ENCODE data around the gene CELF4. TPM values are rescaled to one million over a fixed set of nuclear protein-coding genes. Genes with fewer than 3 reads are reported as not detected.
"Not testable (repeated sequence)": the region's sequence is repeated elsewhere in the genome, so short reads cannot be mapped to it uniquely, and the experiment has no call there.

The CELF4 gene
- total RNA-seq, 1 donor = not detected

DNA sequence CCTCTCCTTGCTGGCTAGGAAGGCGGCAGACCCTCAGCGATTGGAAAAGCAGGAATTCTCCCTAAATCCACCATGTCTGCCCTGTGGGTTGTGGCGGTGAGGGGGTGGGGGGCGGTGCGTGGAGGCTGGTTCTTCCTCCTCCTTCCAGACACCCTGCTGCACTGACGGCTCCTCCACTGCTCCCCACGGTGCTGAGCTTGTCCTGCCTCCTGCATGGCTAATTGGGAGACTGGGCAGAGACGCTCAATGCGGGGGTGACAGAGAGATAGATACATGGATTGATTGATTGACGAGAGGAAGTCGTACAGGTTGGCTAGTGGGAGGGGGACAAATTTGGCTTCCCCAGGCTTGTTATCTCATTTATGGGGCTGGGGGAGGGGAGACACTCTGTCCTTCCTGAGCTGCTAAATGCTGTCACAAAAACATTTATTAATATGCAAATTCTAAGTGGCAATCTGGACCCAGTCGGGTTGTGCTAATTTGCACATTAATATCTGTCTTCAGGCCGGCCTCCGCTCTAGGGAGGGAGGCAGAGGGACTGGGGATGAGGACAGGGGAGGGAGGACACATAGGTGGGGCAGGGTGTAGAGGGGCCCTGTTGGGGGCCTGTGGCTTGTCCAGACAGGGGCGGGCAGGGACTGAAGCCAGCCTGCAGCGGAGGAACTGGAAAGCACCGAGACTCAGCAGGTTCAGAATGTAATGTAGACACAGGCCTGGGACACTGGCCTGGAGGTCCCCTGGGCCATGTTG is 181.6 kb downstream of the CELF4 start:
- no peaks in the 10 kb centered on the region for H3K9me3 ChIP-seq (ENCODE audit: low read depth, low read length)
- no peaks in the 10 kb centered on the region for H3K4me1 ChIP-seq (ENCODE audit: insufficient read depth, low read length)
- no peak overlapping the region for H3K4me3 ChIP-seq (ENCODE audit: low read length)
- H3K27me3 ChIP-seq (ENCODE audit: insufficient read depth, low read length) = no peaks in the 10 kb centered on the region

DNA sequence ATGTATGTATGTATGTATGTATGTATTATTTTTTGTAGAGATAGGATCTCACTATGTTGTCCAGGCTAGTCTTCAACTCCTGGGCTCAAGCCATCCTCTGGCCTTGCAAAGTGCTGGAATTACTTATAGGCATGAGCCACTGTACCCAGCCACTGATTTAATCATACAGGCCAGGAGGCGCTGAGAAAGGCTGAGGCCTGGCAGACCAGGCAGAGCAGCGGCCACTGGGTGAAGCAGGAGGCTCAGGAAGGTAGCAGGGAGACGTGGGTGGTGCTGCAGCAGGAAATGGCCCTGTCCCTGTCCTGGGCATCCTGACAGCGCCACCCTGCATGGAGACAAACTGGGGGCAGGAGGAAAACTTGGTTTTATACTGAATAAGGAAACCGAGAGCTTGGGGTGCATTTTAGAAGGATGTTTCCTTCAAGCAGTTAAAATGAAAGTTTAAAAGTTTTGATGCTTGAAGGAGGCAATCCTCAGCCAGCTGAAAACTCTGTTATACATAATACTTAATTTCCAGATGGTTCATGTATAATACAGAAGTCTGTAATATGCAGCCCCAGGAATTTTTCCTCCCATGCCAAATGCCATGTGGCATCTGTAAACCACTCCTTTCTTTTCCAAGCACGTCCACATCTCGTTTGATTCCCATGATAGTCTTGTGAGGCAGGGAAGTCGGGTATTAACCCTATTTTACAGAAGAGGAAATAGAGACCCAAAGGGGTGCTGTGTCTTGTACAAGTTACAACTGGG is 182.4 kb downstream of the CELF4 start:
- no peak overlapping the region for H3K4me3 ChIP-seq (ENCODE audit: low read length)
- H3K4me1 ChIP-seq (ENCODE audit: insufficient read depth, low read length) = no peaks in the 10 kb centered on the region
- H3K9me3 ChIP-seq (ENCODE audit: low read depth, low read length) = no peaks in the 10 kb centered on the region
- H3K27me3 ChIP-seq (ENCODE audit: insufficient read depth, low read length) = no peaks in the 10 kb centered on the region

DNA sequence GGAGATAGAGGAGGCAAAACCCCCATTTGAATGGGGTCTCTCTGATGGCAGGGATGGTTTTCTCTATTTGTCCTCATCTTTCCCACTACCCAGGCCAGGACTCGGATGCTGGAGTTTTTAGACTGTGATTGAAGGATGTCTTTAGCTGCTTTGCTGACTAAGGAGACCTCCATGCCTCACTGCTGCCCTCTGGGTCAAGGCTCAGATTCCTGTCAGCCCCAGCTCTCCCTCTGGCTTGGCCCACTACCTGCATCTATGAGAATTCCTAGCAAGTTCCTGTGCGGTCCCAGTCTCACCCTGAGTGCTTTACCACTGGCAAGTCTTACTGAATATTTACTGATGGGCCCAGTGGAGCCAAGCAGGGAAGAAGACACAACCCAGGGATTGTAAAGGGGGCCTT is 184.0 kb downstream of the CELF4 start:
- no peaks in the 10 kb centered on the region for H3K4me1 ChIP-seq (ENCODE audit: insufficient read depth, low read length)
- H3K27me3 ChIP-seq (ENCODE audit: insufficient read depth, low read length) = no peaks in the 10 kb centered on the region
- no peaks in the 10 kb centered on the region for H3K9me3 ChIP-seq (ENCODE audit: low read depth, low read length)
- H3K4me3 ChIP-seq (ENCODE audit: low read length) = no peak overlapping the region

DNA sequence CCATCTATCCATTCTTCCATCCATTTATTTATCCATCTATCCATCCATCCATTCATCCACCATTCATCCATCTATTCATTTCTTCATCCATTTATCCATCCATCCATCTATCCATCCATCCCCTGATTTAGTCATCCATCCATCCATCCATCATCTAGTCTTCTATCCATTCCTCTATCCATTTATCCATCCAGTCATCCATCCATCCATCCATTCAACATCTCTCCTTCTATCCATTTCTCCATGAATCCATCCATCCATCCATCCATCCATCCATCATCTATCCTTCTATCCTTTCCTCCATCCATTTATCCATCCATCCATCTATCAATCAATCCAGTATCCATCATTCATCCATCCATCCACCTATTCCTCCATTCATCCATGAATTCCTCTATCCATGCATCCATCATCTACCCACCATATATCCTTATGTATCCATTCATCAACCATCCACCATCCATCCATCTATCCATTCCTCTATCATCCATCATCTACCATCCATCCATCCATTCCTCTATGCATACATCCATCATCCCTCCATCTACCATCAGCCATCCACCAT is 185.0 kb downstream of the CELF4 start:
- Histone ChIP-seq H3K9me3 (ENCODE audit: low read depth, low read length) (no peaks in the 10 kb centered on the region), H3K4me1 (ENCODE audit: insufficient read depth, low read length) (no peaks in the 10 kb centered on the region), H3K4me3 (ENCODE audit: low read length) (no peak overlapping the region), H3K27me3 (ENCODE audit: insufficient read depth, low read length) (no peaks in the 10 kb centered on the region)

DNA sequence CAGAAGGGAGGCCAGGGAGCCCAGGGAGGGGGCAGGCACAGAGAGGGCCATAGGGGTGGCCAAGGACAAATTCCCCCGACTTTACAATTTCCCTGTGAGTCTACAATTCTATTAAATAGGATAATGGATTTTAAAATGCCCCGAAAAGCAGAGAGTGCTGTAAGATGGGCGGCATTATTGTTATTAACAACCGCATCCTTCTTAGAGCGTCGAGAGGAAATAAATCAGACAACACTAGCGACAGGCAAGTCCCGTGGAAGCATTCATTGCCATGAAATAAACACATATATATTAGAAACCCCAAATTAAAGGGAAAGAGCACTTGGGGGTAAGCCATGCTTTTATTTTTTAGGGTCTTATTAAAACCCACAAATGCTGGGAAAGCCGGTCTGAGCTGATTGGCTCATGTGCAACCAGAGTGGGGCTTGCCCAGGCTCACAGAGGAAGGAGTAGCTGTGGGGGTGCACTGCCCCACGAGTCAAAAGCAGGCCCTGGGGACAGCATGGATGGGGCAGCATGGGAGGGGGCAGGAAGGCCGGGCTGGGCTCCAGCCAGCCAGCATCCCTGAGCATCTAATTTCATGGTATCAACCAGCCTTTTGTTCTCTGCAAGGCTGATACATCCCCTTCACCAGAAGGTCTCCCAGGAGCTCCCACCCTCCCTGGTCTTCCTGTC is 187.1 kb downstream of the CELF4 start:
- H3K9me3 ChIP-seq (ENCODE audit: low read depth, low read length) = no peaks in the 10 kb centered on the region
- H3K4me3 ChIP-seq (ENCODE audit: low read length) = no peak overlapping the region
- H3K27me3 ChIP-seq (ENCODE audit: insufficient read depth, low read length) = no peaks in the 10 kb centered on the region
- no peaks in the 10 kb centered on the region for H3K4me1 ChIP-seq (ENCODE audit: insufficient read depth, low read length)

DNA sequence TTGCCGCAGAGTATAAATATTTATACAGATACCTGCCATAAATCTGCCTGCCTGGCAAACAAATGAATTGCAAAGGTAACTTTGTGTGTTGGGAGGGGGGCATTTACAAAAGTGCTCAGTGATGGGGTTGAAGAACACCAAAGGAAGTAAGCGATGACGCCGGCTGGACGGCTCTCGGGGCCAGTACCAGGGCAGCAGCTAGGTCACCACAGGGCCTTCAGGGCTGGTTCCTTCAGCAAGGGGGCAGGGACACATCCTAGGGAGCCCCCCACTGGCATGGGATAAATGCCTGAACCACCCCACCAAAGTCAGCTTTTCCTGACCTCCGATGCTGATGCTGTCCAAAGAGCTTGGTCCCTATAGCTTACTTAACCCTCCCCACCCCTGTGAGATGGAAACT is 190.4 kb downstream of the CELF4 start:
- Histone ChIP-seq H3K4me1 (ENCODE audit: insufficient read depth, low read length) (no peaks in the 10 kb centered on the region), H3K9me3 (ENCODE audit: low read depth, low read length) (no peaks in the 10 kb centered on the region), H3K4me3 (ENCODE audit: low read length) (no peak overlapping the region), H3K27me3 (ENCODE audit: insufficient read depth, low read length) (no peaks in the 10 kb centered on the region)

DNA sequence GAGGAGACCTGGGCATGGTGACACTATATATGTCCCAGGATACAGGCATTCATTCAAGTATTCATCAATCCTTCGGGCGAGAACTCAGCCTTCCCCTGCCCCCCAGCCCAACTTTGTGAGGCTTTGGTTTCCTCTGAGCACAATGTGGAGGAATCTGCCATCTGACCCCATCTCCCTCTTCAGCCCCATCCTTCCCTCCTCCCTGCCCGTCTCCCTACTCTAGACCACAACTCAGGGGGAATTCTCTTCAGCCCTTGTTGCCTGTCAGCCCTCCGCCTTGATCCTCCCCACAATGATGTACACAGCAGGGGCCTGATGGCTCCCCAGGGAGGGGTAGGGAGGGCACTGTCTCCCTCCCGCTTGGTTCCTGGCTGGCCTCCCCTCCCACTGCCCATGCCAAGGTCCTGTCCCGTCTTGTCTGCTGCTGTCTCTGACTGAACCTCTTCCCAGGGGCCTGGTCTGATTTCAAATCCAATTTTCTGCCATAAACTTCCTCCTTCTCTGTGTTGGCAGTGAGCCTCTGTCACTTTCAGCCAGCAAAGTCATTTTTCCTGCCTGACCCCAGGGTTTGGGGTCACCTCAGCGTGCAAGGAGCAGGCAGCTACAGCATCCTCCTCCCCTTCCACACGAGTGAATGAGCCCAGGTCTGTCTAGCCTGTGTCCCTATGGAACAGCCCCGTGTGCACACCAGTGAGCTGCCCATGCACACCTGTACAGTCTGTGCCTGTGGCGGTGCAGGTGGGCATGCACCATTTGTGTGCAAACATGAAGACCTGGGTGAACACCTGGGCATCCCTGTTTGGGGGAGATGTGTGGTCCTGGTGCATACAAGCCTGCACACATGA is 197.3 kb downstream of the CELF4 start:
- H3K9me3 ChIP-seq (ENCODE audit: low read depth, low read length) = no peaks in the 10 kb centered on the region
- H3K4me3 ChIP-seq (ENCODE audit: low read length) = no peak overlapping the region
- H3K4me1 ChIP-seq (ENCODE audit: insufficient read depth, low read length) = no peaks in the 10 kb centered on the region
- H3K27me3 ChIP-seq (ENCODE audit: insufficient read depth, low read length) = no peaks in the 10 kb centered on the region

DNA sequence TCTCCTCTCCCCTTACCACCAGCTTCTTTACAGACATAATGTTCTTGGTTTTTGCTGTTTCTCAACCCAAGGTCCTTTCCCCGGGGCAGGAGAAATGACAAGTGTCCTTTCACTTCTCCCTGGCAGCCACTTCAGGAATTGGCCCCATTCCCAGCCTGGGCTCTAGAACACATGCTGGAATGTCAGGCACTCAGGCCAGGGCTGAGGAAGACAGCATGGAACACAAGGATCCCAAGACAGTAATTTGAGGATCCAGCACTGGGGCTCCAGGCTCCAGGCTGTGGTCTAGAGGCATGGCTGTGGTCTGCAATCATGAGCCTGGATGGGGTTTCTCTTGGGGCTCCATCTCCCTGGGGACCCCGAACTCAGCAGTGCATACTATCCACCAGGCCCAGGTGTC is 201.4 kb downstream of the CELF4 start:
- H3K4me1 ChIP-seq (ENCODE audit: insufficient read depth, low read length) = no peaks in the 10 kb centered on the region
- no peaks in the 10 kb centered on the region for H3K9me3 ChIP-seq (ENCODE audit: low read depth, low read length)
- H3K27me3 ChIP-seq (ENCODE audit: insufficient read depth, low read length) = no peaks in the 10 kb centered on the region
- H3K4me3 ChIP-seq (ENCODE audit: low read length) = no peak overlapping the region

DNA sequence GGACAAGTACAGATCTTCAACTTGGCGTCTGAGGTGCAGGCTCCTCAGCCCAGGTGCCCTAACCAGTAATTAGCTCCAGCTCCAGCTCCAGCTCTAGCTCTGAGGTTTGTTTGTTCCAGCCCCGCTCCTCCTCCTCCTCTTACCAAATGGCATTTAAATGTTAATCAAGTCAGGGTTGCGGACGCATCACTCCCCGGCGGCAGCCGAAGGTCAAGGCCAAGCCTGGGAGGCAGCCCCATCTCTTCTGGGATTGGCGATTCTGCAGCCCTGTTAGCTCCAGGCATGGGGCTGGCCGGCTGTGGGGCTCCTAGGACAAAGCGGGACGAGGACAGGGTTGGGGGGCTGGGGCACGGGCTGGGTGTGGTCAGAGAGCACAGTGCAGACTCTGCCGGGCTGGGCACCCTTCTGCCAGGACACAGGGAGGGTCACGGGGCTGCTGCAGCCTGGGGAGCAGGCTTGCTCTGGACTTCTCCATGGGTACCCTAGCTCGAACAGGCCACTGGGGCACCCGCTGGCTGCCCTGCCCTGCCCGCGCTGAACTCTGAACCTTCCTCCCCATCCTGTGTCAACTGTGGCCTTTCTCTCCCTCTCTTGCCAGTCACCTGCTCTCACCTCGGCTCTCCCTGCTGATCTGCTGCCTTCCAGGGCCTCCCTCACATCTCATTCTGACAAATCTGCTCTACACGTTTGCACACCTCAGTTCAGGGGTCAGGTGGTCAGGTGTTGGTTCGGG is 203.3 kb downstream of the CELF4 start:
- no peaks in the 10 kb centered on the region for H3K9me3 ChIP-seq (ENCODE audit: low read depth, low read length)

DNA sequence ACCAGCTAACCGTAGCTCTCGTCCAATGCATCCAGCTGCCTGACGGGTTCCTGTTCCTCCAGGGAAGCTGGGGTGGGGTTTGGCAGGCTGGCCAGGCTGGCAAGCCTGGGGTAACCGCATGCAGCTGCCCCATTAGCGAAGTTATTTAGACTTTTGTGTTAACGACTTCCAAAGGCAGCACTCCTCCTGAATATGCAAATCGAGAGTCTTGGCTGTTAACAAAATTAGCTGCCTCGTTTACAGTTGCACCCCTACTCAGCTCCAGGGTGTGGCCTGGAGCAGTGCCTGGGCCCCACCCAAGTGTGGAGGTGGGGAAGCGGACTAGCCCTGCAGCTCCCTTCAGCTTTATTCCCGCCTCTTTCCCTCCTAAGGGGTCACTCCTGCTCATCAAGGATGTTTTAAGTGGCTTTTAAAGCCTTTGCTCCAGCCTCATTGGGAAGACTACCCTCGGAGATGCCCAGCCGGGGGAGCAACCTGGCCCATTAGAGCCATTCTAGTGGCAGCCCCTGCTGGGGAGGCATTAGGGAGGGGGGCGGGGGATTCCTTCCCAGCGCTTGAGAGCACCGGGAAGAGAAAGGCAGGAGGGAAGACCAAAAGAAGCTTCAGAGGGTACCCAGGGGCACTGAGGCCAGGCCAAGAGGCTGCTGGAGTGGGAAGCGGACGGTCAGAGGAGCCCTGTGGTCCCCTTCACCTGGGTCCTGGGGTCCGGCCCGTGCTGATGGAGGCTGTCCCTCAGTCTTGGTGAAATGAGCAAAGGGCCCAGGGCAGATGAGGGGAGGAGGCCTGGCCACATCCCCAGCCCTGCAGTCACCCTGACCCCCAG is 204.1 kb downstream of the CELF4 start:
- Histone ChIP-seq H3K27me3 (ENCODE audit: insufficient read depth, low read length) (no peaks in the 10 kb centered on the region), H3K9me3 (ENCODE audit: low read depth, low read length) (no peaks in the 10 kb centered on the region), H3K4me1 (ENCODE audit: insufficient read depth, low read length) (no peaks in the 10 kb centered on the region), H3K4me3 (ENCODE audit: low read length) (no peak overlapping the region)

More for the DNA sequence above, 203.3 kb downstream of the CELF4 start:
- Histone ChIP-seq H3K27me3 (ENCODE audit: insufficient read depth, low read length) (no peaks in the 10 kb centered on the region), H3K4me1 (ENCODE audit: insufficient read depth, low read length) (no peaks in the 10 kb centered on the region), H3K4me3 (ENCODE audit: low read length) (no peak overlapping the region)

DNA sequence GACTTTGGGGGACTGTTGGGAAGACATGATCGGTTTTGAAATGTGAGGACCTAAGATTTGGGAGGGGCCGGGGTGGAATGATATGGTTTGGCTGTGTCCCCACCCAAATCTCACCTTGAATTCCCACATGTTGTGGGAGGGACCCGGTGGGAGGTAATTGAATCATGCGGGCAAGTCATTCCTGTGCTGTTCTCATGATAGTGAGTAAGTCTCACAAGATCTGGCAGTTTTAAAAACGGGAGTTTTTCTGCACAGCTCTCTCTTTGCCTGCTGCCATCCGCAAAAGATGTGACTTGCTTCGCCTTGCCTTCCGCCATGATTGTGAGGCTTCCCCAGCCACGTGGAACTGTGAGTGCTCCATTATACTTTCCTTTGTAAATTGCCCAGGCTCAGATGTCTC is 207.5 kb downstream of the CELF4 start:
- H3K4me1 ChIP-seq (ENCODE audit: insufficient read depth, low read length); H3K27me3 ChIP-seq (ENCODE audit: insufficient read depth, low read length); H3K9me3 ChIP-seq (ENCODE audit: low read depth, low read length); H3K4me3 ChIP-seq (ENCODE audit: low read length): not testable (repeated sequence)

DNA sequence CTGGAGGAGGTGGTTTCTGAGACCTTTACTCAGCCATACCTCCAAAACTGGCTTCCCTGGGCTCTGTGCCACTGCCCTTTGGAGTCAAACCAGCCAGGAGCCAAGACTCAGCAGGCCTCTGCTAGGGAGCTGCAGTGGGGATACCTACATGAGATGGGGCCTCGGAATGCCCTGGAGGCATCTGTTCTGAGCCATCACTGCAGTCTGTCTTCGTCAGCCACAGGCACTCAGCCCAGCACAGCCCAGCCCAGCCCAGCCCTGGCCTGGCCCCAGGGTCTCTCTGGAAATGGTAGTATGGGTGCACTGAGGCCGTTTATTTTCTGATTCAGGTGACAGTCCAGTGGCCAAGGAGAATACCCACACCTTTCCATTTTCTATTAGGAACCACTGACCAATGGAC is 209.8 kb downstream of the CELF4 start:
- no peaks in the 10 kb centered on the region for H3K4me1 ChIP-seq (ENCODE audit: insufficient read depth, low read length)
- H3K27me3 ChIP-seq (ENCODE audit: insufficient read depth, low read length) = no peaks in the 10 kb centered on the region
- H3K4me3 ChIP-seq (ENCODE audit: low read length) = no peak overlapping the region
- H3K9me3 ChIP-seq (ENCODE audit: low read depth, low read length) = no peaks in the 10 kb centered on the region

DNA sequence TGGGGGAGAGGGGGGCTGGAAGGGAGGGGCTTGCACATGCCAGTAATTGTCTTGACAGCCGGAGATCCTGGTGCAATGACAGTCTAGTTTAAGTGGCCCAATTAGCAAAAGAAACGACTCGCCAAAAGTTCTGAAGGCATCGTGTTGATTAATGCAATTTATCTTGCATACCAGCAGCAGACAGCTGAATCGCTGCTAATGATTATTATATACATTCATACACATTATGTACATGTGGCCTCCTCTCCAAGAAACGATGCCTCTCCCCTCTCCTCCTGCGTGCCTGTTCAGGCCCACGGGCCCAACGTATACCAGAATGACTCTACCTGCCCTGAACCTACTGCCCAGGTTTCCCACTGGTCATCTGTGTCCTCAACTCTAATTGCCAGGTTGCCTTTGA is 214.5 kb downstream of the CELF4 start:
- Histone ChIP-seq H3K27me3 (ENCODE audit: insufficient read depth, low read length) (no peaks in the 10 kb centered on the region), H3K4me1 (ENCODE audit: insufficient read depth, low read length) (no peaks in the 10 kb centered on the region), H3K4me3 (ENCODE audit: low read length) (no peak overlapping the region)

More for the DNA sequence above, 214.5 kb downstream of the CELF4 start:
- H3K9me3 ChIP-seq (ENCODE audit: low read depth, low read length) = no peaks in the 10 kb centered on the region
